ENCODE data around the gene STAG2.

- TF ChIP-seq TAF1 (IDR thresholded peaks at IDR 0.05; ENCODE audit: borderline replicate concordance, insufficient read depth, low read length) (no peak), POLR2AphosphoS5 (IDR thresholded peaks at IDR 0.05; ENCODE audit: low read depth, low read length) (no peak), FOXP2 (optimal IDR thresholded peaks at IDR 0.05; ENCODE audit: borderline replicate concordance, extremely low read depth, extremely low read length, insufficient read depth) (no peak), REST (IDR thresholded peaks at IDR 0.05; ENCODE audit: insufficient read depth in 1 of 2, low read depth in 2 of 2, low read length in 2 of 2) (no peak), SIN3A (IDR thresholded peaks at IDR 0.05; ENCODE audit: borderline replicate concordance, insufficient read depth, low read length) (no peak)
Observed at GRCh38 chrX:123968383-123969050, 7.0 kb downstream of the STAG2 start.
